Stomach (tissue), 4 donors: ENCODE results near the gene ITGAE.

Experiments
- POLR2A ChIP-seq, 4 donors: fragments of 450-650 bp; IDR thresholded peaks; one replicate each; pipeline ENCODE4 v1.6.1; 2016; ENCODE audit warnings: antibody characterized with exemption in 4 of 4, control low read depth in 2 of 4, mild to moderate bottlenecking in 1 of 4, moderate library complexity in 1 of 4
- TF ChIP-seq, protein P1 (sequence below), 7 experiments: fragments of 450-650 bp in 4 of 7; fragments of 200-600 bp in 3 of 7; sonication (generic) in 3 of 7; IDR thresholded peaks; one replicate each; pipeline ENCODE4 v1.5.1; 2016 to 2019; ENCODE audit warnings: antibody characterized with exemption in 7 of 7, control low read depth in 2 of 7, mild to moderate bottlenecking in 1 of 7

DNA sequence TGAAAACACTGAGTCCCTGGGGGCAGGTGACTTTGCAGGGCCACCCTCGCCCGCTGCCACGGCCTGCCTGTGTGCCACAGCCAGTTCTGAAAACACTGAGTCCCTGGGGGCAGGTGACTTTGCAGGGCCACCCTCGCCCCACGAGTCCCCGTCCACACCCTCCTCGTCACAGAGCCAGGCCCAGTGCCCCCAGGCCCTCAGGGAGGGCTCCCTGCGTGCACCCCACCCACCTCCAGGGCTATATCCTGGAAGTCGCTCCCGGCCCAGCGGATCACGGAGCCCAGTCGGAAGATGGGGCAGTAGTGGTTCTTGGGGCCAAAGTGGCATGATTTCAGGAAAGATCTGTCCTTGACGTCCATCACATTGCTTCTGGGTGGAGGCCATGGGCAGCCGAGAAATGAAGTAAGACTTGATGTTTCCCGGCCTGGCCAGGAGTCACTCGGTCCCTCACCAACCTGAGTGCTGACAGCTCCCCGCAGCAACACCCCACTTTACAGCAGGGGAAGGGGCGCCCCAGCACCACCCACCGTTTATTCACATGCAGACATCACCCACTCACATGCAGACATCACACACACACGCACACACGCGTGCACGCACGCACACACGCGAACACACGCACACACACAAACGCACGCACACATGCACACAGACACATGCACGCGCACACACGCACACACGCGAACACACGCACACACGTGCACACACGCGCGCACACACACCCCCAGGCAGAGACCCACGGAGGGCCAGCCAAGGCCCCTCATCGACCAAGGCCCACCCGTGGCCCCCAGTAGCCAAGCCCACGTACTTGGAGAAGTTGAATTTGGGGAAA is 111.5 kb downstream of the ITGAE start:
- TF ChIP-seq, protein P1, sequence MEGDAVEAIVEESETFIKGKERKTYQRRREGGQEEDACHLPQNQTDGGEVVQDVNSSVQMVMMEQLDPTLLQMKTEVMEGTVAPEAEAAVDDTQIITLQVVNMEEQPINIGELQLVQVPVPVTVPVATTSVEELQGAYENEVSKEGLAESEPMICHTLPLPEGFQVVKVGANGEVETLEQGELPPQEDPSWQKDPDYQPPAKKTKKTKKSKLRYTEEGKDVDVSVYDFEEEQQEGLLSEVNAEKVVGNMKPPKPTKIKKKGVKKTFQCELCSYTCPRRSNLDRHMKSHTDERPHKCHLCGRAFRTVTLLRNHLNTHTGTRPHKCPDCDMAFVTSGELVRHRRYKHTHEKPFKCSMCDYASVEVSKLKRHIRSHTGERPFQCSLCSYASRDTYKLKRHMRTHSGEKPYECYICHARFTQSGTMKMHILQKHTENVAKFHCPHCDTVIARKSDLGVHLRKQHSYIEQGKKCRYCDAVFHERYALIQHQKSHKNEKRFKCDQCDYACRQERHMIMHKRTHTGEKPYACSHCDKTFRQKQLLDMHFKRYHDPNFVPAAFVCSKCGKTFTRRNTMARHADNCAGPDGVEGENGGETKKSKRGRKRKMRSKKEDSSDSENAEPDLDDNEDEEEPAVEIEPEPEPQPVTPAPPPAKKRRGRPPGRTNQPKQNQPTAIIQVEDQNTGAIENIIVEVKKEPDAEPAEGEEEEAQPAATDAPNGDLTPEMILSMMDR (IDR thresholded peaks at IDR 0.05): no peak
- TF ChIP-seq POLR2A (IDR thresholded peaks at IDR 0.05): no peak
